Measurements from ENCODE around the gene RAB8A. TPM values are rescaled to one million over a fixed set of nuclear protein-coding genes. Genes with fewer than 3 reads are reported as not detected.
"Not testable (repeated sequence)": the region's sequence is repeated elsewhere in the genome, so short reads cannot be mapped to it uniquely, and the experiment has no call there.

Gene RAB8A
- total and polyA plus RNA-seq, 9 of the 15 experiments (the other 6 are each of a cell fraction or from before 2014, with no cell fraction given), result 11.2 to 102 (median 53.2) TPM

DNA sequence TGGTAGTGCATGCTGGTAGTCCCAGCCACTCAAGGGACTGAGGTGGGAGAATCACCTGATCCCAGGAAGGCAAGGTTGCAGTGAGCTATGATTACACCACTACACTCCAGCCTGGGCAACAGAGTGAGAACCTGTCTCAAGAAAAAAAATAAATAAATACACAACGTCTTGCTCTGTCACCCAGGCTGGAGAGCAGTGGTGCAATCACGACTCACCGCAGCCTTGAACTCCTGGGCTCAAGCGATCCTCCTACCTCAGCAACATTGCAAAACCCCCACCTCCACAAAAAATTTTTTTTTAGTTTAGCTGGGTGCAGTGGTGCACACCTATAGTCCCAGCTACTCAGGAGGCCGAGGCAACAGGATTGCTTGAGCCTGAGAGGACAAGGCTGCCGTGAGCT lies 26.6 kb upstream of the RAB8A start:
- in situ Hi-C loops (cut with MboI), result no loop called here
- FAIRE-seq (no peak), ATAC-seq (no peak), DNase-seq (ENCODE audit: extremely low read depth in 1 of 4, low spot score in 3 of 4) (no peak)
- POLR2A ChIA-PET, result interaction anchor here (0.7 to 6.4 kb wide), 5 partner anchors 9 to 26 kb away, joined by 3 to 67 read pairs (median 7); partner anchors contain the start of genes RAB8A and TPM4
- Histone ChIP-seq H3K27ac (ENCODE audit: extremely low read depth, low read depth, low read length) (no peak overlapping the region), H2AFZ (ENCODE audit: low read depth, low read length) (no peak overlapping the region), H3K9me1 (ENCODE audit: control insufficient read depth, insufficient read depth, low read length) (peaks cover 5% of the 10 kb centered on the region), H3K9ac (ENCODE audit: insufficient read depth in 1 of 2, low read depth in 2 of 2, low read length in 2 of 2) (no peak overlapping the region), H3K9me3 (replicated peaks; ENCODE audit: control insufficient read depth, insufficient read depth, low read depth, low read length) (no peaks in the 10 kb centered on the region), H3K4me3 (no peak overlapping the region), H3K36me3 (ENCODE audit: control insufficient read depth, insufficient read depth, low read length) (peaks cover 71% of the 10 kb centered on the region; the same call in 2 of the 3 replicates), H3K4me1 (replicated peaks in 1 of 2; ENCODE audit: control insufficient read depth in 2 of 2, insufficient read depth in 2 of 2, low read length in 2 of 2) (peaks cover 15 to 19% of the 10 kb centered on the region in 2 experiments), H3K27me3 (ENCODE audit: control insufficient read depth in 2 of 2, insufficient read depth in 2 of 2, low read length in 2 of 2) (no peaks in the 10 kb centered on the region), H3K79me2 (ENCODE audit: control insufficient read depth, insufficient read depth, low read length) (peaks cover 11% of the 10 kb centered on the region), H3K4me2 (ENCODE audit: insufficient read depth, low read length) (no peak overlapping the region), H4K20me1 (replicated peaks; ENCODE audit: control insufficient read depth, insufficient read depth, low read length) (peaks cover 14% of the 10 kb centered on the region)
- TF ChIP-seq TRIM24 (IDR thresholded peaks at IDR 0.05) (no peak), ZNF57 (CRISPR knock-in tag; IDR thresholded peaks at IDR 0.05) (no peak)
- TF ChIP-seq, protein P1, sequence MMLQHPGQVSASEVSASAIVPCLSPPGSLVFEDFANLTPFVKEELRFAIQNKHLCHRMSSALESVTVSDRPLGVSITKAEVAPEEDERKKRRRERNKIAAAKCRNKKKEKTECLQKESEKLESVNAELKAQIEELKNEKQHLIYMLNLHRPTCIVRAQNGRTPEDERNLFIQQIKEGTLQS (IDR thresholded peaks at IDR 0.05), result 0 out of 2 replicates have a peak, but pooled peaks have one; percentile 40
- TF ChIP-seq, protein P1 (CRISPR knock-in tag; conservative IDR thresholded peaks at IDR 0.05), result no peak
- CTCF ChIA-PET (ENCODE audit: low intra/inter-chr PET ratio), result no interaction called here
- BruUV-seq (replicated peaks), result no TSS peak
- 72% methylated on average over 6 of the region's 6 CpGs for WGBS (ENCODE audit: insufficient coverage, low coverage, missing lambda C conversion rate)
- intact Hi-C loops (cut with micrococcal nuclease), result no loop called here

DNA sequence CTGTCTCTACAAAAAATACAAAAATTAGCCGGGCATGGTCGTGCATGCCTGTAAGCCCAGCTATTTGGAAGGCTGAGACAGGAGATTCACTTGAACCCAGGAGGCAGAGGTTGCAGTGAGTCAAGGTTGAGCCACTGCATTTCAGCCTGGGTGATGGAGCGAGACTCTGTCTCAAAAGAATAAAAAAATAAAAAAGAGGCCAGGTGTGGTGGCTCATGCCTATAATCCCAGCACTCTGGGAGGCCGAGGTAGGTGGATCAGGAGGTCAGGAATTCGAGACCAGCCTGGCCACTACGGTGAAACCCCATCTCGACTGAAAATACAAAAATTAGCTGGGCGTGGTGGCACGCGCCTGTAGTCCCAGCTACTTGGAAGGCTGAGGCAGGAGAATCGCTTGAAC lies 24.3 kb upstream of the RAB8A start:
- ATAC-seq; H3K9me1 ChIP-seq (ENCODE audit: control insufficient read depth, insufficient read depth, low read length); CTCF ChIA-PET (ENCODE audit: low intra/inter-chr PET ratio); H3K27me3 ChIP-seq (ENCODE audit: control insufficient read depth in 2 of 2, insufficient read depth in 2 of 2, low read length in 2 of 2); H3K4me3 ChIP-seq; FAIRE-seq; H3K79me2 ChIP-seq (ENCODE audit: control insufficient read depth, insufficient read depth, low read length); DNase-seq (ENCODE audit: extremely low read depth in 1 of 4, low spot score in 3 of 4); in situ Hi-C loops (cut with MboI); H2AFZ ChIP-seq (ENCODE audit: low read depth, low read length); intact Hi-C loops (cut with micrococcal nuclease); H3K9me3 ChIP-seq (replicated peaks; ENCODE audit: control insufficient read depth, insufficient read depth, low read depth, low read length); H3K4me2 ChIP-seq (ENCODE audit: insufficient read depth, low read length); BruUV-seq (replicated peaks); H4K20me1 ChIP-seq (replicated peaks; ENCODE audit: control insufficient read depth, insufficient read depth, low read length); H3K9ac ChIP-seq (ENCODE audit: insufficient read depth in 1 of 2, low read depth in 2 of 2, low read length in 2 of 2); H3K27ac ChIP-seq (ENCODE audit: extremely low read depth, low read depth, low read length): not testable (repeated sequence)
- WGBS (ENCODE audit: insufficient coverage, low coverage, missing lambda C conversion rate), result 94% methylated on average over 10 of the region's 11 CpGs
- peaks cover 5 to 14% of the 10 kb centered on the region in 2 experiments for H3K4me1 ChIP-seq (replicated peaks in 1 of 2; ENCODE audit: control insufficient read depth in 2 of 2, insufficient read depth in 2 of 2, low read length in 2 of 2)
- H3K36me3 ChIP-seq (ENCODE audit: control insufficient read depth, insufficient read depth, low read length), result peaks cover 78% of the 10 kb centered on the region; the same call in 2 of the 3 replicates
- POLR2A ChIA-PET, result interaction anchor here (0.9 to 6.4 kb wide), 5 partner anchors 9 to 155 kb away, joined by 3 to 67 read pairs (median 15); partner anchors contain the start of gene RAB8A
